GM21723 (cell line): Measurements from ENCODE around the gene HNRNPA3.

ENCODE experiments used
- ATAC-seq: cut with Tn5 transposase; IDR thresholded peaks from one replicate; pipeline ENCODE4 v1.9.1; 2021; ENCODE audit warnings: mild to moderate bottlenecking, moderate library complexity; ENCODE audit not compliant: unreplicated experiment

HNRNPA3 gene

DNA sequence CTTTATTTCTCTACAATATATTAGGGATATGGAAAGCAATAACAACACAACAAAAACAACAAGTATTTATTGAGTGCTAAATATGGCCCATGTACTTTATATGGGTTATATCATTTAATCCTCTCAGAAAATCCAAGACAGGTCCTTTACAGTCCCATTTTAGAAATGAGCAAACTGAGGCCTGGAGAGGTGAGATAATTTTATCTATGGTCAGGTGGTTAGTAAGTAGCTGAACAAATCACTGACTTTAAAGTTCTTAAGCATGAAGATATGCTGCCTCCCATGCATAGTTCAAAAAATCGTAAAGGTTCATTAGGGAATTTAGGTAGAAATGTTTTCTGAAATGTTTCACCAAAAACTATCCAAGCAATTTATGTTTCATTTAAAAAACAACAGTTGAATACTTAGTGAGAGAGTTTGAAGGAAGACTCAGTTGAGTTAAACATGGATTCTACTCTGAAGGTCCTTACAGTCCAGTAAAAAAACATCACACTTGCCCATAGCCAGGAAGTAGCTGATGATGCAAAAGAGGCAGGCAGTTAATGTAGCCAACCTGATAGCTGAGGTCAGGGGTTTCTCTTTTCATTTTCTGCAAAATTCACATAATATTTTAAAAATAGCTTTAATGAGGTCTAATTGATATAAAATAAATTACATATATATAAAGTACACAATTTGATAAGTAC, 59.5 kb downstream of the HNRNPA3 start:
- ATAC-seq: no peak

DNA sequence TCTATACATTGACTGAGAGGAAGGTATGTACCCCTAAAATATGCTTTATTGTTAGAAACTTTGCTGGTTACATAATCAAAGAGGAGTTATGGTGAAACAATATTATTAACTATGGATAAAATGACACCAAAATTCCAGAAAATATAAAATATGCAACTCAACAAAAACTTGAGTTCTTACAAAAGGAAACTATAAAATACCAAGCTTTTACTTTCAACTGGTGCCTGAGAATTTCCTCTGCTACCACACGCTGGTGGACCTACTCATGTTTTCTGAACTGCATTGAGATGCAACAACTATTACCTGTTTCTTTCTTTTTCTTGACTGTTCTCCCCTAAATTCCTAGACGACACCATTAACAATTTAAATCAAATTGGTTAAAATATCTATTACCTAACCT, 60.2 kb downstream of the HNRNPA3 start:
- ATAC-seq: no peak

DNA sequence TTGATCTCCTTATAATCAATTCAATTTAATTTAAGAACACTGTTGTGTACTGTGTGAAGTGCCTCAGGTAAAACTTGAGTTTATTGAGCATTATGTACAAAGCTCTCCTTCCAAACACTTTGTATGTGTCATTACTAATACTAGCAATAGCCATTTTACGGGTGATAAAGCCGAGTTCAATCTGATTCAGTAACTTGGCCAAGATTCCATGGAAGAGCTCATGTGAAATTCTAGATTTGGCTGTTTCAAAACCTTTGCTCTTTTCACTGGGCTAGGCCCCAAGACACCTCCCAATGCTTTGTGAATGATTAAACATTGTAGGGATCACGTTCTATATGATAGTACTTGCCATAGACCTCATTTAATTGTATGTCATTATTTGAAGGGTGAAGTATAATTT, 60.8 kb downstream of the HNRNPA3 start:
- ATAC-seq: no peak
